A549 (cell line): ENCODE data around the gene GTF3C1.

ENCODE experiments used
- CTCF ChIP-seq: fragments of >200 bp; sonication (Bioruptor Twin); formaldehyde crosslinking; IDR thresholded peaks from 3 replicates; pipeline ENCODE4 v1.5.1; 2016
- RNF2 ChIP-seq: fragments of 200-600 bp; sonication (generic); IDR thresholded peaks from 2 replicates; pipeline ENCODE4 v1.6.1; 2016; ENCODE audit warnings: low read depth, mild to moderate bottlenecking, antibody characterized with exemption, moderate library complexity, borderline replicate concordance

- TF ChIP-seq RNF2 (no peak), CTCF (no peak)
These were observed 105.2 kb downstream of the GTF3C1 start for GRCh38 chr16:27444470-27444869.
